NCI-H345 treated with DMSO at 0.1 percent for 48 hours (cell line): ENCODE data around the gene NGRN.

Experiments used
- DNase-seq: peaks from one replicate; lab custom pipeline; 2025; ENCODE audit not compliant: unreplicated experiment; lab: John Stamatoyannopoulos, UW

NGRN gene, protein sequence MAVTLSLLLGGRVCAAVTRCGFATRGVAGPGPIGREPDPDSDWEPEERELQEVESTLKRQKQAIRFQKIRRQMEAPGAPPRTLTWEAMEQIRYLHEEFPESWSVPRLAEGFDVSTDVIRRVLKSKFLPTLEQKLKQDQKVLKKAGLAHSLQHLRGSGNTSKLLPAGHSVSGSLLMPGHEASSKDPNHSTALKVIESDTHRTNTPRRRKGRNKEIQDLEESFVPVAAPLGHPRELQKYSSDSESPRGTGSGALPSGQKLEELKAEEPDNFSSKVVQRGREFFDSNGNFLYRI

DNA sequence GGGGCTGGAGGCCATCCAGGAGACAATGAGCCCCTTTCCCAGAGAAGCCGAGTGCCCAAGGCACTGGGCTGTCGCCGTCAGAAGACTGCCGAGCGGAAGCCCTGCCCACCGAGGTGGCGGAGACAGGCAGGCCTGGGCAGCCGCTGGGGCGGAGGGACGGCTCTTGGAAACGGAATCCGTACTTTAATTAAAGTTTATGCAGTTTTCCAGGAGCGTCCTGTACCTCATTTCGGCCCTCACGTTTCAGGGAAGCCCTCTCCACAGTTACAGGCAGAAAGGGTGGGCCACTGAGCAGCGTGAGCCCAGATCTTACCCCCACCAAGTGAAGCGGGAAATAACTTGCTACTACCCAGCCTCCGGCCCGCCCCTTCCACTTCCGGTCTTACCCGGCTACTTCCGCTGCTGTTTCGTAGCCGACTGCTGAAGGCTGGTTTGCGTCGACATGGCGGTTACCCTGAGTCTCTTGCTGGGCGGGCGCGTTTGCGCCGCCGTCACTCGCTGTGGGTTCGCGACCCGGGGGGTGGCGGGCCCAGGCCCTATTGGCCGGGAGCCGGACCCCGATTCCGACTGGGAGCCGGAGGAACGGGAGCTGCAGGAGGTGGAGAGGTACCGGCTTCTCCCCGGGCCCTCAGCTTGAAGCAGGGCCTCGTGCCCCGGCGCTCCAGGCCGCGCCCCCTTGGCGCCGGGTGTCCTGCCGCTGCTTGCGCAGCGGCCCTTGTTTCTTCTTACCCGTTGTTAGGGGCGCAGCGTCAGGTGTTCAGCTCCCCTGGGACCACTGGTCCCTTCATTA, at the start of gene NGRN:
TSS of gene NGRN (plus strand) at position 402 of the 790 bp plus-strand sequence. CDS start at position 443, 41 bp downstream.
- peak; percentile 75 for DNase-seq

GRCh38 chr15:90217671-90218394, 47.6 kb upstream of the NGRN start:
- no peak for DNase-seq

GRCh38 chr15:90219421-90220141, 45.9 kb upstream of the NGRN start:
- no peak for DNase-seq

DNA sequence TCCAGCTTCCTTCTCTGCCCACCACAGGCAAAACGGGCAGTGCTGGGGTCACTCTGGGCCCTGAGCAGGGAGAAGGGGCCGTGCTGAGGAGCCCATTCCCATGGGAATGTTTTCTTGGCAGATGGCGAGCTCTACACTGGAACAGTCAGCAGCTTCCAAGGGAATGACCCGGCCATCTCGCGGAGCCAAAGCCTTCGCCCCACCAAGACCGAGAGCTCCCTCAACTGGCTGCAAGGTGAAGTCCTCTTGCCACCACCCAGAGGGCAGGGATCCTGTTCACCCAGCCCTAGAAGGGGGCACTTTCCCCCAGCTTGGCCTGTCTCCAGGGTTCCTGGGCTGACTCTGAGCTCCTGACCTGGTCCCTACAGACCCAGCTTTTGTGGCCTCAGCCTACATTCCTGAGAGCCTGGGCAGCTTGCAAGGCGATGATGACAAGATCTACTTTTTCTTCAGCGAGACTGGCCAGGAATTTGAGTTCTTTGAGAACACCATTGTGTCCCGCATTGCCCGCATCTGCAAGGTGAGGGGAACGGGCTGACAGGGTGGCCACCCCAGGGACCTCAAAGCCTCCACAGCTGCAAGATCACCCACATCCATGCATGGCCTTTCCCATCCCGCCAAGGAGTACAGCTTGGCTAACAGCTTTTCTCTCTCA, 44.1 kb upstream of the NGRN start:
- peak; percentile 8 for DNase-seq

- no peak for DNase-seq
These were observed 42.9 kb upstream of the NGRN start for GRCh38 chr15:90222547-90222946.

DNA sequence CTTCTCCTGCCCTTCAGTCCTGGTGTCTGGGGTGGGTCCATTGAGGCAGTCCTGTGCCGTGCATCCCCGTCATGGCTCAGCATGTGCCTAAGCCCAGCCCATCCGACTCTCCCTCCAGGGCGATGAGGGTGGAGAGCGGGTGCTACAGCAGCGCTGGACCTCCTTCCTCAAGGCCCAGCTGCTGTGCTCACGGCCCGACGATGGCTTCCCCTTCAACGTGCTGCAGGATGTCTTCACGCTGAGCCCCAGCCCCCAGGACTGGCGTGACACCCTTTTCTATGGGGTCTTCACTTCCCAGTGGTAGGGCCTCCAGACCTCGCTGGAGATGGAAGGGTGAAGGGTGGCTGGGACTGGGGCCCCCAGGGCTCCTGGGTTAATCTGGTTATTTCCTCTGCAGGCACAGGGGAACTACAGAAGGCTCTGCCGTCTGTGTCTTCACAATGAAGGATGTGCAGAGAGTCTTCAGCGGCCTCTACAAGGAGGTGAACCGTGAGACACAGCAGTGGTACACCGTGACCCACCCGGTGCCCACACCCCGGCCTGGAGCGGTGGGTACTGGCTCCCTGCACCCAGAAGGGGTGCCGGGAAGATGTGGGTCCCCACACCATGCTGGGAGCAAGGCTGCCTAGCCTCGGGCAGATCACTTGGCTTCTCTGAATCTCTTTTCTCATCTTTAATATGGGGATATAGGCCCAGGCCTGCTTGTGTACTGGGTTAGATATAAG, 41.9 kb upstream of the NGRN start:
- no peak for DNase-seq

DNA sequence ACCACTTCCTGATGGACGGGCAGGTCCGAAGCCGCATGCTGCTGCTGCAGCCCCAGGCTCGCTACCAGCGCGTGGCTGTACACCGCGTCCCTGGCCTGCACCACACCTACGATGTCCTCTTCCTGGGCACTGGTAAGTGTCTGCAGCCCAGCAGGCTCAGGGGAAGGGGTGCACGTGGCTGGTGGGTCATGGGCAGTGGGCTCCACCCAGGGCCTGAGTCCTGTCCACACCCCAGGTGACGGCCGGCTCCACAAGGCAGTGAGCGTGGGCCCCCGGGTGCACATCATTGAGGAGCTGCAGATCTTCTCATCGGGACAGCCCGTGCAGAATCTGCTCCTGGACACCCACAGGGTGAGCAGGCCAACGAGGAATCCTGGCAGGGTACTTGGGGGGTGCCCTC, 40.4 kb upstream of the NGRN start:
- DNase-seq = no peak

DNA sequence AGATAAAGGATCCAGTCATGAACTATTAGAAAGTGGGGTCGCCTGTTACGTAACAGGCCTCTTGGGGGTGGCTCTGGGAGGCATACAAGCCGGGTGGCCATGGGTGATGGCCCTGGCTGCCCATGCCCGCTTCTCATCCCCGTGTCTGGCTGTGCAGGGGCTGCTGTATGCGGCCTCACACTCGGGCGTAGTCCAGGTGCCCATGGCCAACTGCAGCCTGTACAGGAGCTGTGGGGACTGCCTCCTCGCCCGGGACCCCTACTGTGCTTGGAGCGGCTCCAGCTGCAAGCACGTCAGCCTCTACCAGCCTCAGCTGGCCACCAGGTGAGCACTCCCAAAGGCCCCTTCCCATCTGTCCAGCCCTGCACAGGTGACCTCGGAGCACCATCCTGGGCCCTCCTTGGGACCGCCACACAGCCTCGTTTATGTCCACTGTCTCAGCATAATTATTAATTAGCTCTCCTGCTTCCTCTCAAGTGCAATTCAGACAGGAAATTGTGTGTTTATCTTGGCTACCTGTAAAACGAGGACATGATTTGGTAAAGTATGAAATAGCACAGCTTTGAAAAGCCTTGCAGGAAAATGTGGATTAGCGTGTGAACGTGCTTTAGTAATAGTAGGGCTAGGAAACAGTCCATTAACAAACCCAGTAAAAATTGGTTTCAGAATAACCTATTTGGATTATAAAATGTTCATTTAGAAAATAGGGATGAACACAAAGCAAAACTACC, 39.8 kb upstream of the NGRN start:
- peak; percentile 20 for DNase-seq

GRCh38 chr15:90227336-90227735, 38.1 kb upstream of the NGRN start:
- DNase-seq = no peak

- DNase-seq = no peak
These were observed 37.4 kb upstream of the NGRN start for GRCh38 chr15:90227816-90228772.

DNA sequence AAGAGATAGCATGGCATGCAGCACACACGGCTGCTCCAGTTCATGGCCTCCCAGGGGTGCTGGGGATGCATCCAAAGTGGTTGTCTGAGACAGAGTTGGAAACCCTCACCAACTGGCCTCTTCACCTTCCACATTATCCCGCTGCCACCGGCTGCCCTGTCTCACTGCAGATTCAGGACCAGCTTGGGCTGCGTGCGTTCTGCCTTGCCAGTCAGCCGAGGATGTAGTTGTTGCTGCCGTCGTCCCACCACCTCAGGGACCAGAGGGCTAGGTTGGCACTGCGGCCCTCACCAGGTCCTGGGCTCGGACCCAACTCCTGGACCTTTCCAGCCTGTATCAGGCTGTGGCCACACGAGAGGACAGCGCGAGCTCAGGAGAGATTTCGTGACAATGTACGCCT, 36.5 kb upstream of the NGRN start:
- no peak for DNase-seq

DNA sequence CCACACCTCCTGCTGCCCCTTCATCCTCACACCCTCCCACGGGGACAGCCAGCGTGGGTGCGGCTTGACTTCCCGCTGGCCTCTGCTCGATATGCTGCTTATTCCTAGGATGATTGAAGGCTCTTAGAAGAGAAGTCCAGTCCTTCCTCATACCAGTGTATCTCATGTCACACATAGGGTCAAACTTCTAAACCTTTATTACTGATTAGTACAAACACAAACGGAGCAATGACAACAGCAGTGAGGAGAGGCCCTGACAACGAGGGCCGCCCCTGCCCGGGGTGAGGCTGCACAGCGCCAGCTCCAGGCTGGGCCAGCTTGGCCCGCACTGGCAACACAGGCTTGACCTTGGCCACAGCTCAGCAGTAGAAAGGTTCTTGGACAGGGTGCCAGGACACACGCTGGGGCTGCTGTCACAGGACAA, 35.4 kb upstream of the NGRN start:
- DNase-seq = no peak

DNA sequence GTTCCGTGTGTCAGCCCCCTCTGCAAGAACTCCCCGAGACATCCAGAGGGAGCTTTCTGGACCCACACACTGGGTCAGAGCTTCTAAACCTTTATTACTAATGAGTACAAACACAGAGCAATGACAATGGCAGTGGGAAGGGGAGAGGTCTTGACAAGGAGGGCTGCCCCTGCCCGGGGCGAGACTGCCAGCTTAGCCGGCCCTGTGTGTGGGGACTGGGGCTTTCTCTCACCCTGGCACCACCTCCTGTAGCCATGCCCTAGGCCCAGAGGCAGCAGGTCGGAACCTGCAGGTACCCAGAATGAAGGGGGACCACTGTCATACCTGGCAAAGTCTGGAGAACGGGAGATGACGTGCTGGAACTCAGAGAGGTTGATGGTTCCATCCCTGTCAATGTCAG, 34.9 kb upstream of the NGRN start:
- DNase-seq = no peak

DNA sequence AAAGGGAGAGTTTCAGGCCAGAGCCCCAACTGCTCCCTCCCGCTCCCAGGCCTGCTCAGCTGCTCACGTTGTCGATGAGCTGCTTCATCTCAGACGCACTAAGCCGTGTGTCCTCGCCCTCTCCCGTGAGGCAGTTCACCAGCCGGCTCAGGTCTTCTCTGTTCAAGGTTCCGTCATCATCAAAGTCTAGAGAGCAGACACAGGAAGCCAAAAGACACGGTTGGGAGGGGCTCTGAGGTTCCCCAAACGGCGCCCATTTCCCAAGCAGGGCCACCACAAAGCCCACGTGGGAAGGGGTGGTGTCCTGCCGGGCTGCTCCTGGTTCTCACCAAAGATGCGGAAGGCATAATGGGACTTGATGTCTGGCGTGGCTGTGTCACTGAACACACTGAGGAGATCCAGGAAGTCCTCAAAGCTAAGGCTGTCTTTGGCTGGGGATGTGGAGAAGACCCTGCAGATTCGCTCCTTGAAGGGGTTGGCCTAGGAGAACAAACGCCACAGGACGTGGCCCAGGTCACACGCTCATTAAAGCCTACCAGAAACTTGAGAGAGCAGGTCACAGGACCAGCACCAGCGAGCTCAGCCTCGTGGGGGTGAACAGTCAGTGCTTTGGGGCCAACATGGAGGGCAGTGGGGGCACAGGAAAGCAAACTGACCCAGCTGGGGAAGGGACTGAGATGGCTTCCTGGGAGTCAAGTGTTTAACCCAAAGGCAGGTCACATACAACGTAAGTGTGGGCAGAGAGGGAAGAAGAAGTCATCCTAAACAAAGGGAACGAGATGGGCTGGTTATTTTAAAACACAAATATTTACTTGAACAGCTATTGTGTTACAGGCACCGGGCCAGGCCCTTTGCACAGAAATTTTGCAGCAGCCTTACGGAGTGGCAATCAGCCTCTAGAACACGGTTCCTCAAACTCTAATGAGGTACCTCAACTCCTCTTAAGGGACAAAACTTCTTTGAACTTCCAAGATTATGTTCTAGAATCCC, 34.1 kb upstream of the NGRN start:
- no peak for DNase-seq

GRCh38 chr15:90232196-90232595, 33.3 kb upstream of the NGRN start:
- no peak for DNase-seq

DNA sequence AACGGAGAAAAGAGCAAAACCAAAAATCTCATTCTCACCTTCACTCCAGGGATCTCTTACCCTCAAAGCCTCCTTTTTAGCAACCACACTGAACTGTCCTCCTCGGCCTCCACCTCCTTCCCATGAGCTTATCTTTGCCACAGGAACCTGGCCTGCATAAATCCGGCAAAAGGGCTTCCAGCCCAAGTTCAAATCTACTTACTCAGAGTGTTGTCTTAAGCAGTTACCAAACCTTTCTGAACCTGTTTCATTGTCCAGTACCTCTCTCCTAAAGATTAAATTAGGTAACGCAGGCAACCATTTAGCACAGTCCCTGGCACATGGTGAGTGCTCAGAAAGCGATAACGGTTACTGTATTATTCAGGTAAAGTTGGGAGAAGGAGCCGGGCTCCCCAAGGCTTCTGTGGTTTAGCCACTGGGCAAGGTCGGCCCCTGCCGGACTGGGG, 32.5 kb upstream of the NGRN start:
- DNase-seq = no peak
